K562 (cell line): ENCODE data around the gene C4A. TPM values are rescaled to one million over a fixed set of nuclear protein-coding genes. Genes with fewer than 3 reads are reported as not detected.
A peak's percentile ranks its signal among the peaks of the same experiment; 100 is the strongest.

Experiments
- ARID4B ChIP-seq: sonication (generic); formaldehyde crosslinking; IDR thresholded peaks from 2 replicates; pipeline ENCODE4 v1.8.0; 2022; ENCODE audit warnings: mild to moderate bottlenecking, missing genetic modification reagents
- E2F3 ChIP-seq: fragments of 250-450 bp; sonication (Bioruptor Pico); IDR thresholded peaks from 2 replicates; pipeline ENCODE4 v1.4.0; 2020; ENCODE audit warnings: mild to moderate bottlenecking
- ETV5 ChIP-seq: sonication (generic); formaldehyde crosslinking; IDR thresholded peaks from 2 replicates; pipeline ENCODE4 v1.4.0; 2020; ENCODE audit warnings: low read depth, mild to moderate bottlenecking, missing genetic modification reagents
- HDAC1 ChIP-seq, 2 experiments: fragments of 450-650 bp; IDR thresholded peaks; 2 replicates each; pipeline ENCODE4 v1.6.1; 2016 to 2017; ENCODE audit warnings: inconsistent platforms in 1 of 2, mild to moderate bottlenecking in 1 of 2, moderate library complexity in 1 of 2
- NR2C2 ChIP-seq, 2 experiments: fragments of 200-800 bp in 1 of 2; sonication (Bioruptor generic) in 1 of 2; sonication (generic) in 1 of 2; formaldehyde crosslinking in 1 of 2; IDR thresholded peaks; 2 replicates each; pipeline versions ENCODE4 v1.6.1 to v1.8.0; 2016 to 2022; ENCODE audit warnings: mild to moderate bottlenecking in 1 of 2, missing compliant biosample characterization in 1 of 2, missing genetic modification characterization in 1 of 2, missing genetic modification reagents in 1 of 2
- TAF1 ChIP-seq: IDR thresholded peaks from 2 replicates; pipeline ENCODE4 v1.6.1; 2011; ENCODE audit warnings: mild to moderate bottlenecking, low read length, moderate library complexity; ENCODE audit not compliant: insufficient read depth, control insufficient read depth, severe bottlenecking; ENCODE audit errors: extremely low read depth
- TCF15 ChIP-seq: fragments of 250-450 bp; sonication (Bioruptor Pico); IDR thresholded peaks from 2 replicates; pipeline ENCODE4 v1.8.0; 2022; ENCODE audit warnings: moderate library complexity, mild to moderate bottlenecking, inconsistent platforms
- THRA ChIP-seq: fragments of 450-650 bp; IDR thresholded peaks from 2 replicates; pipeline ENCODE4 v1.6.1; 2017; ENCODE audit warnings: mild to moderate bottlenecking, moderate library complexity
- ZBED1 ChIP-seq: IDR thresholded peaks from 2 replicates; pipeline ENCODE4 v1.6.1; 2014
- ZBTB11 ChIP-seq, 3 experiments: fragments of 200-800 bp in 1 of 3; fragments of 250-450 bp in 1 of 3; fragments of 450-650 bp in 1 of 3; sonication (Bioruptor Pico) in 1 of 3; sonication (Bioruptor generic) in 1 of 3; formaldehyde crosslinking in 1 of 3; IDR thresholded peaks; 2 replicates each; pipeline versions ENCODE4 v1.6.1 to v1.8.0; 2016 to 2022; ENCODE audit warnings: mild to moderate bottlenecking in 2 of 3, missing genetic modification characterization in 2 of 3, missing compliant biosample characterization in 1 of 3, moderate library complexity in 1 of 3
- ZBTB5 ChIP-seq: fragments of 450-650 bp; IDR thresholded peaks from 2 replicates; pipeline ENCODE4 v1.6.1; 2017; ENCODE audit warnings: antibody characterized with exemption
- ZC3H11A ChIP-seq: IDR thresholded peaks from 2 replicates; pipeline ENCODE4 v1.6.1; 2012; ENCODE audit warnings: low read depth, low read length, improper control_type of control experiment
- polyA plus RNA-seq, 8 experiments: library from polyadenylated mRNA; depleted of rRNA in 4 of 8; stranded (reverse) in 5 of 8; unstranded in 3 of 8; fragments of >200 nt; fragmentation: Nextera tagmentation in 2 of 8; fragmentation: Illumina TruSeq in 1 of 8; extraction: Ambion mirVana in 2 of 8; extraction: Trizol in 1 of 8; gene quantifications; 2 replicates each; pipeline versions ENCODE4 v1.2.1 to v1.2.3, GENCODE V29; 2011 to 2014; ENCODE audit warnings: inconsistent platforms in 1 of 8, missing spikeins in 1 of 8
- total RNA-seq, 7 experiments: library from RNA; depleted of rRNA in 6 of 7; stranded (reverse); fragments of >200 nt in 6 of 7; fragmentation: Illumina TruSeq in 2 of 7; extraction: Trizol in 2 of 7; gene quantifications; 2 replicates each; pipeline versions ENCODE4 v1.2.1 to v1.2.3, GENCODE V29; 2011 to 2021; ENCODE audit warnings: low replicate concordance in 1 of 7

C4A gene
- total and polyA plus RNA-seq, 9 of the 15 experiments (the other 6 are each of a cell fraction or from before 2014, with no cell fraction given) = 0.27 to 7.6 (median 5.0) TPM

- TF ChIP-seq ZBTB11 (CRISPR knock-in tag; IDR thresholded peaks at IDR 0.05) (peak in 2 of 3 experiments; percentile 14 to 37; a peak in 1 of 6 replicates), ZBTB5 (no peak), TCF15 (CRISPR knock-in tag) (0 out of 2 replicates have a peak, but pooled peaks have one; percentile 31), ARID4B (CRISPR knock-in tag) (no peak), HDAC1 (IDR thresholded peaks at IDR 0.05) (peak in 1 of 2 experiments; percentile 48; a peak in 1 of 4 replicates), THRA (no peak), TAF1 (peak; percentile 29), ZBED1 (0 out of 2 replicates have a peak, but pooled peaks have one; percentile 28), E2F3 (CRISPR knock-in tag) (0 out of 2 replicates have a peak, but pooled peaks have one; percentile 36), NR2C2 (CRISPR knock-in tag; IDR thresholded peaks at IDR 0.05) (peak; percentile 79; the same call in 1 of the 2 replicates), NR2C2 (tag; IDR thresholded peaks at IDR 0.05) (no peak), ZC3H11A (peak; percentile 39; the same call in 1 of the 2 replicates), ETV5 (CRISPR knock-in tag) (0 out of 2 replicates have a peak, but pooled peaks have one; percentile 23)
Measured at GRCh38 chr6:32047855-32048766, 66.3 kb downstream of the C4A start (continued).
